Measurements from ENCODE around the gene TMEM256. TPM values are rescaled to one million over a fixed set of nuclear protein-coding genes. Genes with fewer than 3 reads are reported as not detected.
A peak's percentile ranks its signal among the peaks of the same experiment; 100 is the strongest.

TMEM256 gene
- polyA plus RNA-seq, 4 donors: 78.9 to 105 (median 86.2) TPM

DNA sequence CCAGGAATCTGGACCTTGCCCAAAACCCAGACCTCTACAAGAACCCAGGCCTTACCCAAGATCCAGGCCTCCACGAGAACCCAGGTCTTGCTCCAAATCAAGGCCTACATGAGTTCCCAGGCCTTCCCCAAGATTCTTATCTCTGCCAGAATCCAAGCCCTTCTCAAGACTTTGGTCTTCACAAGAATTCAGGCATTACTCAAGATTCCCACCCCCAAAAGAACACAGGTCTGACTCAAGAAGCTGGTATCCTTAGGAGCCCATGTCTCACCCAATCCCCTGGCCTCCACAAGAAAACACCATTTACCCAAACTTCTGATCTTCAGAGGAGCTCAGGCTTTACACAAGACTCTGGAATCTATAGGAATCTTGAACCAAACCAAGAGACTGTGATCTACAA, 27.3 kb upstream of the TMEM256 start:
- no peak for DNase-seq (ENCODE audit: low read depth in 4 of 4, low spot score in 3 of 4)

GRCh38 chr17:7429722-7430121, 25.8 kb upstream of the TMEM256 start:
- no peak for DNase-seq (ENCODE audit: low read depth in 4 of 4, low spot score in 3 of 4)

- no peak for DNase-seq (ENCODE audit: low read depth in 4 of 4, low spot score in 3 of 4)
Observed at GRCh38 chr17:7428557-7428956, 24.7 kb upstream of the TMEM256 start, which contains the start of gene SPEM3. SPEM3 (plus strand) TSS chr17:7428857; CDS start chr17:7428903, 46 bp downstream.

- no peak for DNase-seq (ENCODE audit: low read depth in 4 of 4, low spot score in 3 of 4)
Observed at GRCh38 chr17:7427549-7427948, 23.7 kb upstream of the TMEM256 start.

DNA sequence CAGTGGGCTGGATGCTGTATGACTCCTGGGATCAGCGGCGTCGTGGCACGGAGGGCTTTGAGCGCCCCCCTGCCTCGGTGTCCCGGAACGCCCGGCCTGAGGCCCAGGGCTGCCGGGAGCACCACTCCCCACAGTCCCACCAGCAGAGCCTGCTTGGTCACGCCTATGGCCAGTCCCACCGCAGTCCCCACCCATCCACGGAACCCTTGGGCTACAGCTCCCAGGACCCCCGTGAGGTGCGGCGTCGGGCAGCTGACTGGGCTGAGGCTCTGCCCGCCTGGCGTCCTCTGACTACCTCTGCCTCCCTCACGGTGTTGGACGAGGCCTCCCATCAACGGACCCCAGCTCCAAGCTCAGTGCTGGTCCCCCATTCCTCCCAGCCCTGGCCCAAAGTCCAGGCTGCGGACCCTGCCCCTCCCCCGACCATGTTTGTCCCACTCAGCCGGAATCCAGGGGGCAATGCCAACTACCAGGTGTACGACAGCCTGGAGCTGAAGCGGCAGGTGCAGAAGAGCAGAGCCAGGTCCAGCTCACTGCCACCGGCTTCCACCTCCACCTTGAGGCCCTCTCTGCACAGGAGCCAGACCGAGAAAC, 23.1 kb upstream of the TMEM256 start:
- no peak for DNase-seq (ENCODE audit: low read depth in 4 of 4, low spot score in 3 of 4)

- no peak for DNase-seq (ENCODE audit: low read depth in 4 of 4, low spot score in 3 of 4)
Observed at GRCh38 chr17:7426203-7426863, 22.4 kb upstream of the TMEM256 start.

- DNase-seq (ENCODE audit: low read depth in 4 of 4, low spot score in 3 of 4): no peak
Observed at GRCh38 chr17:7425756-7426155, 21.9 kb upstream of the TMEM256 start.

DNA sequence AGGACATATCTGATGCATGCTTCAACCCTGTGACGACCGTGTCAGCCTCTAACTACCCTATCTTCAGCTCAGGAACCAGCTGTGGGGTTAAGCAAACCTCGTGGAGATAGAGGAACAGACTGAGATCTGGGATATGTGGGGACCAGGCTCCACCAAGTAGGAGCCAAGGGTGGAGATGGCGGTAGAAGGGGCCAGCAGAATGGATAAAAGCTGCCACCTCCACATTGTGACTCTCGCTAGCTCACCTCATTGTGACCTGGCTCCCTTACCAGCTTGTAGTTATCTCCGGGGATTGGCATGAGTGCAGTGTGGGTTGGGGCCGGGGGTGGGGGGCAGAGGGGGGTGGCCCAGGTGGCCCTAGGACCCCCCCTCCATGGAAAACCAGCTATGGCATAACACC, 21.4 kb upstream of the TMEM256 start, which contains the start of gene SPEM2:
TSS of gene SPEM2 (plus strand) at position 301 of the 400 bp plus-strand sequence. CDS start at position 374, 73 bp downstream.
- DNase-seq (ENCODE audit: low read depth in 4 of 4, low spot score in 3 of 4): no peak

DNA sequence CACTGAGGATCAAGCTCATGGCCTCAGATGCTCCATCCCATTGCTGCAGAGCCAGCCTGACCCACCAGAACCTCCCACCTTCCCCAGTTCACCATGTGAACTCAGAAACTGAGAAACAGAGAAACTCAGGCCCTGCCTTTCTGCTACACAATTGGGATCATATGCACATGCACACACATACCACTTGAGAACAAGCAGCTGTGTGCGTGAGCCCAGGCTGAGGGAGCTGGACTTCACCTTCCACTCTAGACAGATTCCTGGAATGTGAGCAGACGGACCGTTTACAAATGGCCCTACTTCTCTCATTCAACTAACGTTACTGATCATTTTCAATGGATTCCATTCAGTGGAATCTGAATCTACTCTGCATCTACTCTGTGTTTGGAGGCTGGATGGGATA, 19.8 kb upstream of the TMEM256 start:
- no peak for DNase-seq (ENCODE audit: low read depth in 4 of 4, low spot score in 3 of 4)

DNA sequence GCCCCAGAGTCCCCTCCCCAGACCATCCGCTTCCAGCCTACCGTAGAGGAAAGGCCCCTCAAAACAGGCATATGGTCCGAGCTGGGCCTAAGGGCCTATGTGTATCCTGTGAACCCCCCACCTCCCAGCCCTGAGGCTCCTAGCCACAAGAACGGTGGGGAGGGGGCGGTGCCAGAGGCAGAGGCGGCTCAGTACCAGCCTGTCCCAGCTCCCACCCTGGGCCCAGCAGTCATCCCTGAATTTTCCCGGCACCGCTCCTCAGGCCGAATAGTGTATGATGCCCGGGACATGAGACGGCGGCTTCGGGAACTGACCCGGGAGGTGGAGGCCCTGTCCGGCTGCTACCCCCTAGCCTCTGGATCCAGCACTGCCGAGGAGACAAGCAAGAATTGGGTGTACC, 17.3 kb upstream of the TMEM256 start:
- no peak for DNase-seq (ENCODE audit: low read depth in 4 of 4, low spot score in 3 of 4)

GRCh38 chr17:7419819-7420610, 16.1 kb upstream of the TMEM256 start, which contains the start of gene SPEM1:
SPEM1 (plus strand) TSS chr17:7420324; CDS start chr17:7420385, 61 bp downstream.
- DNase-seq (ENCODE audit: low read depth in 4 of 4, low spot score in 3 of 4): peak in 1 of 4 donors; percentile 47

- no peak for DNase-seq (ENCODE audit: low read depth in 4 of 4, low spot score in 3 of 4)
Observed at GRCh38 chr17:7418472-7419152, 14.7 kb upstream of the TMEM256 start.

- no peak for DNase-seq (ENCODE audit: low read depth in 4 of 4, low spot score in 3 of 4)
Observed at GRCh38 chr17:7417056-7417655, 13.3 kb upstream of the TMEM256 start.

DNA sequence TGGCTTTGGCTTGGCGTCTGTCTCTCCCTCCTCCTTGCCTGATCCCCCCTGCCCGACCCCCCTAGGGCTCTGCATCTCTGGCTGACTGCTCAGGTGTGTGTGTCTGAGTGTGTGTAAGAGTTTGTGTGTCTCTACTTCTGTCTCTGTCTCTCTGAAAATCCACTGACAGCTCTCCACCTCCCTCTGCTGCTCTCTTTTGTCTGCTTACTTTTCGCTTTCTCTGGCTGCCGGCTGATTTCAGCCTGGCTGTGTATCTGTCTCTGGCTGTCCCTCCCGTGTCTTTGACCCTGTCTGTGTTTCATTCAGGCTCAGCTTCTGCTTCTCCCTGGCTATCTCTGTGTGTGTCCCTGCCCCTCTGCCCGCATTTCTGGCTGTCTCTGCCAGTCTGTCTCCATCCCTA, 12.4 kb upstream of the TMEM256 start:
- no peak for DNase-seq (ENCODE audit: low read depth in 4 of 4, low spot score in 3 of 4)

- no peak for DNase-seq (ENCODE audit: low read depth in 4 of 4, low spot score in 3 of 4)
Observed at GRCh38 chr17:7415784-7416183, 11.9 kb upstream of the TMEM256 start.

GRCh38 chr17:7414837-7415236, 10.9 kb upstream of the TMEM256 start:
- no peak for DNase-seq (ENCODE audit: low read depth in 4 of 4, low spot score in 3 of 4)

- no peak for DNase-seq (ENCODE audit: low read depth in 4 of 4, low spot score in 3 of 4)
Observed at GRCh38 chr17:7413346-7413985, 9.6 kb upstream of the TMEM256 start.

DNA sequence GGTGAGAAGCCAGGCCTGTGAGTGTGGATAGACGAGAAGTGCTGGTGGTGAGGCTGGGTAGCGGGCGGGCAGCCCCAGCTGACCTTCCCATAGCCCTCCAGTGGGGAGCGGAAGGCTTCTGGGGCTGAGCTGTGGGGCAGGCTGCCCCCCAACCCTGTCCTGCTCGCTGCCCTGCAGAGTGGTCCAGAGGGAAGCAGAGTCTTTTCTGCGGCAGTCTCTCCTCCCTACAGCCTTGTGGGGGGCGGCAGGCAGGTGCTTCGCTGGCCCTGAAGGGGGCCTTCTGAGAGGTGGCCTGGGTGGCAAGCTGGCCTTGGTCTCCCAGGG, 7.5 kb upstream of the TMEM256 start:
- no peak for DNase-seq (ENCODE audit: low read depth in 4 of 4, low spot score in 3 of 4)

DNA sequence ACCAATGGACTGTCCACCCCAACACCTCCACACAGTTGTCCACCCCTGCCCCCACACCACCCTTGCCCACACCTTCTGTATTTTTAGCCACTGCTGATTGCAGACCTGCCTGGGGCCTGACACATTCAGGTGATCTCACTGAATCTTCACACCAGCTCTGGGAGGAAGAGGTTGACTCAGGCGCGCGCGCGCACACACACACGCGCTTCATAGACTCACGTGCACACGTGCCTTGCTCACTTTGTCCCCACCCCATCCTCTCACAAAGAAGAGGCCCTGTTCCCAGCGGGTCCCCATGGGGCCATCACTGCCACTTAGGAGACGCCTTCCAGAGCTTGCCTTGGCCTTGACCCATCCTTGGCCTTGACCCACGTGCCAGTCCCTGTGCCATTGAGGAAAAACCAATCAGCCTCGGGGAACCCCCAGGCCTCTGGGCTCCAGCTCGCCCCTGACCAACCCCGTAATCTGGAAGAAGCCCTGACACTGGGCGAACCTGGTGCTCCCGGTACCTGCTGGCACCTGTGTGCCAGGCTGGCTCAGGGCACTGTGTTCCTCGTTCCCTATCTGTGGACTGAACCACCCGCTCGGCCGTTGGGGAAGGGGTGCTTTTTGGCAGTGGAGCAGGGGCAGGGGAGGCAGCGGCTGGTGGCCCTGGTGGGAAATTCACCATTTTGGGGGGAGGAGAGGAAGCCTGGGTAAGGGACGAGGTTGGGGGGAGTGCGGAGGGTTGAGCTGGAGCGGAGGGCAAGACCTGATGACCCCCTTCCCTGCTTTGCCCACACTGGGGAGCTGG, 6.9 kb upstream of the TMEM256 start:
- no peak for DNase-seq (ENCODE audit: low read depth in 4 of 4, low spot score in 3 of 4)
